OCI-M2 (cell line): ENCODE measurements around the gene VAC14.

Experiments
- DNase-seq: peaks from one replicate; lab custom pipeline; 2025; ENCODE audit not compliant: unreplicated experiment; lab: John Stamatoyannopoulos, UW

Gene VAC14

GRCh38 chr16:70709457-70709856 is 91.5 kb downstream of the VAC14 start:
- no peak for DNase-seq

GRCh38 chr16:70708366-70709246 is 92.4 kb downstream of the VAC14 start:
- no peak for DNase-seq

- DNase-seq, result no peak
These were observed 94.0 kb downstream of the VAC14 start for GRCh38 chr16:70706948-70707465.

GRCh38 chr16:70705056-70705455 is 95.9 kb downstream of the VAC14 start:
- no peak for DNase-seq

GRCh38 chr16:70704586-70704985 is 96.4 kb downstream of the VAC14 start:
- no peak for DNase-seq

- DNase-seq, result no peak
These were observed 97.0 kb downstream of the VAC14 start for GRCh38 chr16:70703835-70704381.

GRCh38 chr16:70703041-70703834 is 97.7 kb downstream of the VAC14 start:
- DNase-seq, result no peak

GRCh38 chr16:70702624-70703023 is 98.3 kb downstream of the VAC14 start:
- no peak for DNase-seq

- DNase-seq, result no peak
These were observed 99.0 kb downstream of the VAC14 start for GRCh38 chr16:70701998-70702397.

- DNase-seq, result no peak
These were observed 99.4 kb downstream of the VAC14 start for GRCh38 chr16:70701596-70701995.

GRCh38 chr16:70701036-70701435 is 99.9 kb downstream of the VAC14 start:
- no peak for DNase-seq

GRCh38 chr16:70700101-70701020 is 100.6 kb downstream of the VAC14 start:
- no peak for DNase-seq

- DNase-seq, result no peak
These were observed 101.3 kb downstream of the VAC14 start for GRCh38 chr16:70699696-70700095.

GRCh38 chr16:70698901-70699300 is 102.1 kb downstream of the VAC14 start:
- DNase-seq, result no peak

- DNase-seq, result no peak
These were observed 103.3 kb downstream of the VAC14 start for GRCh38 chr16:70697594-70698170.

GRCh38 chr16:70696952-70697593 is 103.9 kb downstream of the VAC14 start:
- no peak for DNase-seq

GRCh38 chr16:70696355-70696754 is 104.6 kb downstream of the VAC14 start:
- DNase-seq, result no peak

- no peak for DNase-seq
These were observed 105.5 kb downstream of the VAC14 start for GRCh38 chr16:70695331-70696070.

GRCh38 chr16:70694868-70695218 is 106.1 kb downstream of the VAC14 start:
- DNase-seq, result no peak
